ENCODE results near the gene PLA2R1.

PLA2R1 gene

DNA sequence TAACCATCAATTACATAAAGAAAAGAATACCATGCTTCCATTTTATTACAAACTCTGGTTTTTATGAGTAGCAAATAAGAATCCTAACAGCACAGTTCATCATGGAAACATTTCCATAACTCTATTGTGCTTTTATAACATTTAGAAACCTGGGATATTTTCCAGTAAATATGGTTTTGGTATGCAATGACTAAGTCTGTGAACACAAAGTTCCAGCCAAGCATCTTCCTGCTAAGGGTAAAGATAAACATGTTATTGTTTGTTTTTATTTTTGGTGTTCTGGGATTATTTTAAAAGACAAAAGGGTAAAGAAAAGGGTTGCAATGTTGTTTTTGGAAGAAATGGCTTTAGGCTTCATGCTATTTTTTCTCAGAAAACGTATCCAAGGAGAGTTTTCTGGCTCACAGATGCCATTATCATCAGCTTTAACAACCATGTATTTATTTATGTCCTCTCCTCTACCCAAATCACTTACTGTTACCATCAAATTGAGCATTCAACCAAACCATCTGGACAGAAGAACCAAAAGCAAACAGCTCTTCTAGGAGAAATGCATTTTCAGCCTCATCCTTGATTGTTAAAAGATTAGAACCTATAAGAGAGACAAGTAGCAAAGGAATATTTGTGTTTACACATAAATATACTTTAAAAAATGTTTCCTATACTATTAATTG lies 116.0 kb downstream of the PLA2R1 start:
- DNase-seq (ENCODE audit: extremely low read depth, low read depth) = peak; percentile 38
- H3K4me3 ChIP-seq (replicated peaks; ENCODE audit: low read depth, low read length) = no peak overlapping the region
- TF ChIP-seq, protein P1, sequence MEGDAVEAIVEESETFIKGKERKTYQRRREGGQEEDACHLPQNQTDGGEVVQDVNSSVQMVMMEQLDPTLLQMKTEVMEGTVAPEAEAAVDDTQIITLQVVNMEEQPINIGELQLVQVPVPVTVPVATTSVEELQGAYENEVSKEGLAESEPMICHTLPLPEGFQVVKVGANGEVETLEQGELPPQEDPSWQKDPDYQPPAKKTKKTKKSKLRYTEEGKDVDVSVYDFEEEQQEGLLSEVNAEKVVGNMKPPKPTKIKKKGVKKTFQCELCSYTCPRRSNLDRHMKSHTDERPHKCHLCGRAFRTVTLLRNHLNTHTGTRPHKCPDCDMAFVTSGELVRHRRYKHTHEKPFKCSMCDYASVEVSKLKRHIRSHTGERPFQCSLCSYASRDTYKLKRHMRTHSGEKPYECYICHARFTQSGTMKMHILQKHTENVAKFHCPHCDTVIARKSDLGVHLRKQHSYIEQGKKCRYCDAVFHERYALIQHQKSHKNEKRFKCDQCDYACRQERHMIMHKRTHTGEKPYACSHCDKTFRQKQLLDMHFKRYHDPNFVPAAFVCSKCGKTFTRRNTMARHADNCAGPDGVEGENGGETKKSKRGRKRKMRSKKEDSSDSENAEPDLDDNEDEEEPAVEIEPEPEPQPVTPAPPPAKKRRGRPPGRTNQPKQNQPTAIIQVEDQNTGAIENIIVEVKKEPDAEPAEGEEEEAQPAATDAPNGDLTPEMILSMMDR (IDR thresholded peaks at IDR 0.05; ENCODE audit: low read depth, low read length, missing control alignments) = no peak

DNA sequence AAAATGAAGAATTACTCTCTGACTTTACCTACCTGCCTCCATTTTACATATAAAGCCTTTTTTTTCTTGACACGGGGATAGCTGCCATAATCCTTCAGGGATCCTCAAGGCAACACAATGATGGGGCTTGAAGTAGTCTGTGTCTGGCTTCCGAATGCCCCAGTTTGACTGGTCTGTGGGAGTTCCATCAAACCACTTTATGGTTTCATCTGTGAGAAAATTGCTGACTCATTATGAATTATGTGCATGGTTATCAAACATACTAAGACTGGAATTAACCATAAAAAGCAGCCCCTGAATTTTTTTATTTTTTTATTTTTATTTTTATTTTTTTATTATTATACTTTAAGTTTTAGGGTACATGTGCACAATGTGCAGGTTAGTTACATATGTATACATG lies 117.5 kb downstream of the PLA2R1 start:
- no peak for DNase-seq (ENCODE audit: extremely low read depth, low read depth)
- H3K4me3 ChIP-seq (replicated peaks; ENCODE audit: low read depth, low read length) = no peak overlapping the region
- TF ChIP-seq, protein P1 (IDR thresholded peaks at IDR 0.05; ENCODE audit: low read depth, low read length, missing control alignments) = no peak

DNA sequence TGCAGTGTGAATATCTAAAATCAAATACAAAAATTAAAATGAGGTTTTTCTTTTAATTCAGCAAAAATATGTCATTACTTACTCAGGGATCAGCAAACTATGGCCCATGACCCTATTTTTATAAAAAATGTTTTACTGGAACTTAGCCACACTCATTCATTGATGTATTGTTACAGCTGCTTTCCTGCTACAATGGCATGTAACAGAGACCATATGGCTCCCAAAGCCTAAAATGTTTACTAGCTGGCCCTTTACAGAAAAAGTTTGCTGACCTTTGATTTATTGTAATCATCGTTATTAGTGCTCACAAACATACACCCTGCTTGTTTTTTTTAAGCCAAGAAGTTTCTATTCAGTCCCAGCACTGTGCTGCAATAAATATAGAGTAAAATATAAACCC lies 120.3 kb downstream of the PLA2R1 start:
- no peak overlapping the region for H3K4me3 ChIP-seq (replicated peaks; ENCODE audit: low read depth, low read length)
- DNase-seq (ENCODE audit: extremely low read depth, low read depth) = no peak
- TF ChIP-seq, protein P1 (IDR thresholded peaks at IDR 0.05; ENCODE audit: low read depth, low read length, missing control alignments) = no peak

DNA sequence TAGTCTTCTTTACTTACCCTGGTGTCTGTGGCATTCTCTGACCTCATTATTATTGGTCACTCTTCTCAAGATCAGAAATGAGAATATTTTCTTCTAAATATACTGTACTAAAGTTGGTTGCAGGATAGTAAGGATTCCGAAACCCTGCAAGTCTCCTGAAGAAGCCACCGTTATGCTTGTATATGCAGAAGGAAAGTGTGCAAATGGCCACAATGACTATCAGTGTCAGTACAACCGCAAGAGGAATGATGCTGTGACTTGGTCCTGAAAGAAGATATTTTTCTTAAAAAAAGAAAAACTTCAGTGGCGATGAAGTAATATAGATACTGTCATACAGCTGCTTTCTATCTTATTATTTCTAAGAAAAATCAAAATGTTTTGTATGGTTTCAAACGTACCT lies 120.7 kb downstream of the PLA2R1 start:
- TF ChIP-seq, protein P1 (IDR thresholded peaks at IDR 0.05; ENCODE audit: low read depth, low read length, missing control alignments) = no peak
- no peak overlapping the region for H3K4me3 ChIP-seq (replicated peaks; ENCODE audit: low read depth, low read length)
- no peak for DNase-seq (ENCODE audit: extremely low read depth, low read depth)

DNA sequence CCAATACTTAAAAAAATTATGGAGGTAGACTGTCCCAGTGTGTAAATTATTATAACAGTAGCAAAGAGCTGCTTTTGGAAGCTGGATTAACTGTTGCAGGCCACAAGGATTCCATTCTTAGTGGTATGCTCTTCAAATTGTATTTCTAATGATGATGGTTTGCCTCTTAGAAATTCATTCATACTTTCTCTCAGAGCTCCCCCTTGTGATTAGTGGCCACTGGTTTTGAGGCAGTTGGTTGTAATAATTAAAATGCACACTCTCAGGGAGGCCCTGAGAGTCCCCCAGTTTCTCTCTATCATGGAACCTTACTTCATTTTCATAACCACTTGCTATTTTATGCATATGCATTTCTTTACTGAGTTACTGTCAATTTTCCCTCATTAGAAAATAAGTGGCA lies 122.5 kb downstream of the PLA2R1 start:
- no peak for DNase-seq (ENCODE audit: extremely low read depth, low read depth)
- TF ChIP-seq, protein P1 (IDR thresholded peaks at IDR 0.05; ENCODE audit: low read depth, low read length, missing control alignments) = peak; percentile 30
- no peak overlapping the region for H3K4me3 ChIP-seq (replicated peaks; ENCODE audit: low read depth, low read length)

DNA sequence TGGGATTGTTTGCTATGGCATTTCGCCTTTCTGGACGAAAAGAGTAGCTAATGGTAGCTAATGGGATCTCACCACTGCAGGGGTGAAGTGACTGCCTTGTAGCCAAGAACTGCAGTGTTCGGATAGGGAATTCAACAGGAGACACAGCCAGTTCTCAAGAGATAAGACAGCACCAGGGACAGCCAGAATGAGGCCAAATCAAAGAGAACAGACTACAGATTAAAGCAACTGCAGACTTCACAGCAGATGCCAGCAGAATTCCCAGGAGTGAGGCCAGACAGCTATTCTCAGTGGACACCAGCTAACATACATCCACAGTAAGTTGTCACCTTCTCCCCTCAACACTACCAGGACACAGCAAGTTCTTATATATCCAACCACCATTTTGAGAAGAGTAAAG lies 124.0 kb downstream of the PLA2R1 start:
- TF ChIP-seq, protein P1 (IDR thresholded peaks at IDR 0.05; ENCODE audit: low read depth, low read length, missing control alignments) = no peak
- H3K4me3 ChIP-seq (replicated peaks; ENCODE audit: low read depth, low read length) = no peak overlapping the region
- DNase-seq (ENCODE audit: extremely low read depth, low read depth) = no peak

DNA sequence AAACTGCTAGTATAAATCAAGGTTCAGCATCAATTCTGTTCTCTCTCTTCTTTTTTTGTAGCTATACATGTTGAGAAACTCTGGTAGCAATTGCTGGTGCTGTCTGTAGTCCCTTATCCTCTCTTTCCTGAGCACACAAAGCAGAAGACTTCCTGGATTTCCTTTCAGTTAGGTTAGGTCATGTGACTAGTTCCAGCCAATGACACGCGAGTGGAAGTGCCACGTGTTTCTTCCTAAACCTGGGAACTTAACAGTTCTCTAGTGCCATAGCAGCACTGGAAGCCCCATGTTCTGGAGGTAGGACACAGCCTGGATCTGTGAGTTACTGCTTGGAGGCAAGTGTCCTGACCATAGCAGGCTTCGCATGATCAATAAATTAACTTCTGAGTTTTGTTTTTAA lies 125.9 kb downstream of the PLA2R1 start:
- TF ChIP-seq, protein P1 (IDR thresholded peaks at IDR 0.05; ENCODE audit: low read depth, low read length, missing control alignments) = no peak
- H3K4me3 ChIP-seq (replicated peaks; ENCODE audit: low read depth, low read length) = no peak overlapping the region
- no peak for DNase-seq (ENCODE audit: extremely low read depth, low read depth)
